ENCODE measurements around the gene MPC2.
A peak's percentile ranks its signal among the peaks of the same experiment; 100 is the strongest.

MPC2 gene

DNA sequence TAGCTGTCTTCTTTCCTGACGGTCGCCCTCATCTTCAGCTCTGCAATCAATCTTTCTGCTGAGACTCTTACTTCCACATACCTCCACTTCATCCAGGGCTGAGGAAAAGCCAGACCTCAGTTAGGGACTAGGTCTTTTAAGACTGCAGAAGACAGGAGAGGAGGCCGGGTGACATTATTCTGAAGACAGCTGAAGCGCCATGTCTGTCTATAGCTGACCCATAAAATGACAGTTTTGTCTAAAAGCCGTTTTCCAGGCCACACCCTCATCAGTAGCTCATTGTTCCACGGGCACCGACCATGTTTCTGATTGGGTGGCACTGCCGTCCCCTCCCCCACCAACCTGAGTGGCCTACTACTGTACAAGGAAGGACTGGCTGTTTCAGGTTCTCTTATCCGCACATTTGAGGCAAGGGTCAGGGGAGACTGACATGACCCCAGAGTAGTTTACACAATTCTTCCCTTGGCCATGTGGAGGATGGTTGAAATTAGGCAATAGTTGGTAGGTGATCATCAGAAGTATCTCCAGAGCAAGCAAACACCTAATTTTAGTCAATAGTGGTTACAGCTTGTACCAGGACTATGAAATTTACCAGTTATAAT lies 22.9 kb downstream of the MPC2 start, which contains the start of gene ADCY10:
Gene ADCY10, minus strand, starts transcription at position 240 of the 602 bp plus-strand sequence. CDS start 8,994 bp downstream, outside the sequence.
- H3K27ac ChIP-seq: peak within 1 kb of the TSS; percentile 72; the same call in 1 of the 2 replicates
- TF ChIP-seq, protein P1, sequence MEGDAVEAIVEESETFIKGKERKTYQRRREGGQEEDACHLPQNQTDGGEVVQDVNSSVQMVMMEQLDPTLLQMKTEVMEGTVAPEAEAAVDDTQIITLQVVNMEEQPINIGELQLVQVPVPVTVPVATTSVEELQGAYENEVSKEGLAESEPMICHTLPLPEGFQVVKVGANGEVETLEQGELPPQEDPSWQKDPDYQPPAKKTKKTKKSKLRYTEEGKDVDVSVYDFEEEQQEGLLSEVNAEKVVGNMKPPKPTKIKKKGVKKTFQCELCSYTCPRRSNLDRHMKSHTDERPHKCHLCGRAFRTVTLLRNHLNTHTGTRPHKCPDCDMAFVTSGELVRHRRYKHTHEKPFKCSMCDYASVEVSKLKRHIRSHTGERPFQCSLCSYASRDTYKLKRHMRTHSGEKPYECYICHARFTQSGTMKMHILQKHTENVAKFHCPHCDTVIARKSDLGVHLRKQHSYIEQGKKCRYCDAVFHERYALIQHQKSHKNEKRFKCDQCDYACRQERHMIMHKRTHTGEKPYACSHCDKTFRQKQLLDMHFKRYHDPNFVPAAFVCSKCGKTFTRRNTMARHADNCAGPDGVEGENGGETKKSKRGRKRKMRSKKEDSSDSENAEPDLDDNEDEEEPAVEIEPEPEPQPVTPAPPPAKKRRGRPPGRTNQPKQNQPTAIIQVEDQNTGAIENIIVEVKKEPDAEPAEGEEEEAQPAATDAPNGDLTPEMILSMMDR (conservative IDR thresholded peaks at IDR 0.05): no peak

DNA sequence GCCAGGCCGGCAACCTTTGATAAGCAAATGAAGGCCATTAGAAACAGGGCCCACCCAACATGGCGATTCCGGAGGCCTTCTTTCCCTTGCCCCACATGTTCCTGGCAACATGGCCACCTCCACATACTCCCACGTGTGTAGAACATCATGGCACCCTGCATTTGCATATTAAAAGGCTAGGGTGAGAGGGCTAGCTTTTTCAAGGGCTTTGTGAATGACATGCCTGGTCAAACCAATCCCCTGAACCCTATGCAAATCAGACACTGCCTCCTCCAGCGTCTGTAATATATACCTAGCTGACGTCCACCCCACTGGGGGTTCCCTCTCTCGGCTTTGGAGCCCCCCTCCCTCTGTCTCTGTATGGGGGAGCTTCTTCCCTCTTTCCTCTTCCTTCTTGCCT lies 24.6 kb downstream of the MPC2 start:
- TF ChIP-seq, protein P1 (conservative IDR thresholded peaks at IDR 0.05): no peak
- peak overlapping the region; percentile 72 for H3K27ac ChIP-seq

DNA sequence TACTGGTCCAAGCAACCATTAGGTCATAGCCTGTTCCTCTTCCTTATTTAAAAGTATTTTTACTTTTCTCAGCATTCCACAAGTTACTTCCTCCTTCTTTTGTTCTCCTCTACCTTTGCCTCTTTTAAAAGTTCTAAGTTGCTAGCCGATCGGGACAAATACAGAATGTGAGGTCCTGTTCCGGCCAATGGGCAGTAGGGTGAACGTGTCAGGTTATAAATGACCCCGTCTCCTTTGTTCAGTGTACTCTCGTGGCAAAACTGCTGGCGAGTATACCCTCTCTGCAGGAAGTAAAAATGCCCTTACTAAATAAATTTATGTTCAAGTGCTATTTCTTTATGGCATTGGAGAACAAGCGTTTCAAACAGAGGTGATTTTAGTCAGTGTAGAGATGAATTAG lies 25.5 kb downstream of the MPC2 start:
- TF ChIP-seq, protein P1 (conservative IDR thresholded peaks at IDR 0.05): no peak
- peak overlapping the region; percentile 72 for H3K27ac ChIP-seq

DNA sequence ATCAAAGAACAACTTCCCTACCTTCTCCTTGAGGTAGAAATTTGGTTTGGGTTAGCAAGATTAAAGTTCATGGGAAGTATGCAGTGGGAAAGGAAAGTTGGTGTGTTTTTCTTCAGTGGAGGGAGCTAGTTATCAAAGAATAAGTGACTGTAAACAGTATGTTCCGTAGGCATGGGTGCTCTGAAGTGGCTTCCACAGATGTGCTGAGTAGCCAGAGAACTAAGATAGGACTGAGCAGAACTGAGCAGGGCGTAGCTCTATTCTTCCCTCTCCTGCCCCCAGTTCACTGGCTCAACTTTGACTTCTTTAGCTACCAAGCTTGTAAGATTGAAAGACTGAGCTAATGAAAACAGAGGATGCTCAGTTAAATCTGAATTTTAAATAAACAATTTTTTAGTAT lies 26.3 kb downstream of the MPC2 start:
- peak overlapping the region; percentile 72 for H3K27ac ChIP-seq
- TF ChIP-seq, protein P1 (conservative IDR thresholded peaks at IDR 0.05): no peak

DNA sequence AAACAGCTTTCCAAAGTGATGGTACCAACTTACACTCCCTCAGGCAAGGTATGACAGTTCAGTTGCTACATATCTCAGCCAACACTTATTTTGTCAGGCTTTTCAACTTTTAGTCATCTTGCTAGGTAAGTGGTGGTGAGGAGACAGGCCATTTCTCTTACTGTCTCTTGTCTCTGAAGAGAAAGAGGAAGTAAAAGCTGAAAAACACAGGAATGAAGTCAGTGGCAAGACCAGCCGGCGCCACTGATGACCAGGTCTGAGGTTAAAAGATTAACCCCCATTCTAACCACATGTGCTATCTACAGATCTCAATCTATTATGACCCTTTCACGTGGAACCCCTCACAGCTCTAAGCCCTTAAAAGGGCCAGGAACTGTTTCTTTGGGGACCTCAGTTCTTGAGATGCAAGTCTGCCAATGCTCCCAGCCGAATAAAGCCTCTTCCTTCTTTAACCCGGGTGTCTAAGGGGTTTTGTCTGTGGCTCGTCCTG lies 27.1 kb downstream of the MPC2 start:
- TF ChIP-seq, protein P1 (conservative IDR thresholded peaks at IDR 0.05): no peak
- peak overlapping the region; percentile 72 for H3K27ac ChIP-seq

DNA sequence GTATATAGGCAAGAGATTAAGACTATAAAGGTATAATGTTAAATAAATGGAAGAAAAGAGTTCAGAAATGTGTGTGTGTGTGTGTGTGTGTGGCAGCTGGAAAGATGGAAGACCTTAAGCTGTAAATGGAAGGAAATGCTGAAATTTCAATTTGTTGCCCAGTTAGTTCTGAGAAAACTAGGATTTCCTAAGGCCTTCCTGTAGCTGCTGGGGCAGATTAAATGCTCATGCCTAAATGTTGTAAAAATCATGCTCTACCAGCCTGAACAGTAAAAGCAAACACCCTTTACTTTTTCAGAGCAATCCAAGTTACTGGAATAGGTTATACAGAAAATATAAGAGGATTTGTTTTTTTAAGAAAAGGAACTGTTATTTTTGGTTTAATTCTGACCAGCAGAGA lies 31.2 kb downstream of the MPC2 start:
- no peak overlapping the region for H3K27ac ChIP-seq

DNA sequence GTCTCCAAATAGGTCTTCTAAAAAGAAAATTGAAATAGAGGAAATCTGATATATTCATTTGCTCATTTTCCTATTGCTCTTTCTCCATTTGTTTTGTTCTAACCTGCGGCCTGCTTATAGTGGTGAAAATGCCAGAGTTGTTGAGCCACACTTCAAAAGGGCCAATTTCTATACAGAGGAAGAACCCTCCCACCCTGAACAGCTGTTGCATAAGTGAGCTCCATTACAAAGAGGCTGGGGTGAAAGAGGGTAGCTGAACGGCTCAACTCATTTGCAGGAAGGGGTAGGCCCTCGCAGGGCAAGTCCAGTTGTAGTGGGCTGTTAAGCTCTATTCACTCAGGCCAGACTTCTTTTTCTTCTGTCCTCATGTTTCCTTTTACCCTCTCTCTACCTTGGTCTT lies 31.7 kb downstream of the MPC2 start:
- TF ChIP-seq, protein P1 (conservative IDR thresholded peaks at IDR 0.05): no peak
- no peak overlapping the region for H3K27ac ChIP-seq

More for the DNA sequence above, 31.2 kb downstream of the MPC2 start:
- TF ChIP-seq, protein P1 (conservative IDR thresholded peaks at IDR 0.05): no peak

Data from VCaP (cell line).